Nephron progenitor cell (in vitro differentiated cells): ENCODE results near the gene CCDC9B.

Source experiments
- DNase-seq: peaks from one replicate; pipeline ENCODE4 v3.0.0; 2021
- H3K27ac Mint-ChIP-seq: 2 replicates; pipeline ENCODE4 v1.8.0; 2021; ENCODE audit warnings: mild to moderate bottlenecking, moderate library complexity, mixed read lengths
- H3K27me3 Mint-ChIP-seq: 2 replicates; pipeline ENCODE4 v1.8.0; 2021; ENCODE audit warnings: mild to moderate bottlenecking, low read depth, mixed read lengths; ENCODE audit not compliant: poor library complexity
- H3K36me3 Mint-ChIP-seq: 2 replicates; pipeline ENCODE4 v1.8.0; 2021; ENCODE audit warnings: low read depth, mixed read lengths
- H3K4me1 Mint-ChIP-seq: 2 replicates; pipeline ENCODE4 v1.8.0; 2021; ENCODE audit warnings: mixed read lengths
- H3K4me3 Mint-ChIP-seq: 2 replicates; pipeline ENCODE4 v1.8.0; 2021; ENCODE audit warnings: mild to moderate bottlenecking, moderate library complexity, mixed read lengths
- H3K9me3 Mint-ChIP-seq: 2 replicates; pipeline ENCODE4 v1.8.0; 2021; ENCODE audit warnings: mild to moderate bottlenecking, moderate library complexity, mixed read lengths
- TF ChIP-seq, protein P1 (sequence below): fragments of 200-600 bp; sonication (generic); IDR thresholded peaks from 2 replicates; pipeline ENCODE4 v1.5.0; 2021; ENCODE audit warnings: antibody characterized with exemption

The CCDC9B gene

DNA sequence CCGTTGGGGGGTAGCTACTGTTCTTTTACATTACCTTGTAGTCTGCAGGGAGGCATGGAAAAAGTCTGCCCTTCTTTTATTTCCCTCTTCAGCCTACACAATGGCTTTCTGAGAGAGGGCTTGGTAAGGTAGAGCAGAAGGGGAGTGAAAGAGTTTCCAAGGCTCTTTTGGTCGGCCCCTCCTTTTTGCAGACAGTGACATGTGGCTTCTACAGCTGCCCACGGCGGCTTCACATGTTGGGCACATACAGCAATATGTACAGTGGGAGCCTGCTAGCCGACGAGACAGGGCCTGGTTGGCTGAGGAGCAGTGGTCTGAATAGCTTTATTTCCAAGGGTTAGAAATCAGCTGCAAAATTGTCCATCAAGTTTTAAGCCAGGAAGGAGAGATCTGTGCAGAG, 13.3 kb downstream of the CCDC9B start:
- no peak for DNase-seq
- no peak overlapping the region for H3K4me3 Mint-ChIP-seq

DNA sequence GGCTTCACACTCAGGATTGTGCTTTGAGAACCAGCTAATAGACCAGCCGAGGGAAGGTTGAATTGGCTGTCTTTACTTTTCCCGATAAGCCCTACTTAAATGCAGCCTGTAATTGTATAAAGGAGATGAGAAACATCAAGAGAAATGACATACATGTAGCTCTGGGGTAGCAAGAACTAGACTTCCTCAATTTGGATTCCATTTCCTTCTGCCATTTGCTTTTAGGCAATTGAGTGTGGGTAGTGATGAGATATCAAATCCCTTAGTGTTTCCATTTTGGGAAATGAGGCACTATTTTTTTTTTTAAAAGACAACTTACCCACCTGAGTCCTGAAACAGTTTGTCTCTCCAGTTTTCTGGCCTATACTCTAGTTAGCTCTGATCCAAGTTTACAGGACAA, 15.0 kb downstream of the CCDC9B start:
- Mint-ChIP-seq H3K4me3 (peak overlapping the region; percentile 81), H3K27ac (no peak overlapping the region), H3K36me3 (peaks cover 18% of the 10 kb centered on the region), H3K27me3 (peaks cover 64% of the 10 kb centered on the region), H3K4me1 (peaks cover 67% of the 10 kb centered on the region), H3K9me3 (peaks cover 4% of the 10 kb centered on the region)
- TF ChIP-seq, protein P1, sequence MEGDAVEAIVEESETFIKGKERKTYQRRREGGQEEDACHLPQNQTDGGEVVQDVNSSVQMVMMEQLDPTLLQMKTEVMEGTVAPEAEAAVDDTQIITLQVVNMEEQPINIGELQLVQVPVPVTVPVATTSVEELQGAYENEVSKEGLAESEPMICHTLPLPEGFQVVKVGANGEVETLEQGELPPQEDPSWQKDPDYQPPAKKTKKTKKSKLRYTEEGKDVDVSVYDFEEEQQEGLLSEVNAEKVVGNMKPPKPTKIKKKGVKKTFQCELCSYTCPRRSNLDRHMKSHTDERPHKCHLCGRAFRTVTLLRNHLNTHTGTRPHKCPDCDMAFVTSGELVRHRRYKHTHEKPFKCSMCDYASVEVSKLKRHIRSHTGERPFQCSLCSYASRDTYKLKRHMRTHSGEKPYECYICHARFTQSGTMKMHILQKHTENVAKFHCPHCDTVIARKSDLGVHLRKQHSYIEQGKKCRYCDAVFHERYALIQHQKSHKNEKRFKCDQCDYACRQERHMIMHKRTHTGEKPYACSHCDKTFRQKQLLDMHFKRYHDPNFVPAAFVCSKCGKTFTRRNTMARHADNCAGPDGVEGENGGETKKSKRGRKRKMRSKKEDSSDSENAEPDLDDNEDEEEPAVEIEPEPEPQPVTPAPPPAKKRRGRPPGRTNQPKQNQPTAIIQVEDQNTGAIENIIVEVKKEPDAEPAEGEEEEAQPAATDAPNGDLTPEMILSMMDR, result no peak
- DNase-seq, result no peak

More for the DNA sequence above, 13.3 kb downstream of the CCDC9B start:
- TF ChIP-seq, protein P1, result no peak
- Mint-ChIP-seq H3K27me3 (peaks cover 46% of the 10 kb centered on the region), H3K27ac (no peak overlapping the region), H3K36me3 (peaks cover 18% of the 10 kb centered on the region), H3K9me3 (no peaks in the 10 kb centered on the region), H3K4me1 (peaks cover 60% of the 10 kb centered on the region)

DNA sequence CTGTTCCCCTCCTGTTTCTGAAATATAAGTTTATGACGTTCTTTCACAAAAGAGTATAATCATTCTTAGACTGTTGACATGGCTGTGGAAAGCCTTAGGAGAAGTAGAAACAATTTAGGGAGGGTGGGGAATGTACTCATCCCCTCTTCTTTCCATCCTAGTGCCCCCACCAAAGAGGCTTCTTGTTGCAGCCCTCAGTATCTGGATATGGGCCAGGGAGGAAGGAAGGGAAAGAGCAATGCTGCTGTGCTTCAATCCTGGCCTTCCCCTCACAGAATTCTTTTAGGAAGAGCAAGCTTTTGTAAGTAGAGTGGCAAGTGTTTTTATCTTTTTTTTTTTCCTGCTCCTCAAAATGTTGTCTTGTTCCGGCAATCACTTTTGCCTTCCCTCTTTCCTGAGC, 15.6 kb downstream of the CCDC9B start:
- TF ChIP-seq, protein P1, result no peak
- H3K4me3 Mint-ChIP-seq, result peak overlapping the region; percentile 81
- peaks cover 4% of the 10 kb centered on the region for H3K9me3 Mint-ChIP-seq
- no peak overlapping the region for H3K27ac Mint-ChIP-seq
- peaks cover 68% of the 10 kb centered on the region for H3K27me3 Mint-ChIP-seq
- peaks cover 18% of the 10 kb centered on the region for H3K36me3 Mint-ChIP-seq
- DNase-seq, result no peak
- peaks cover 63% of the 10 kb centered on the region for H3K4me1 Mint-ChIP-seq

DNA sequence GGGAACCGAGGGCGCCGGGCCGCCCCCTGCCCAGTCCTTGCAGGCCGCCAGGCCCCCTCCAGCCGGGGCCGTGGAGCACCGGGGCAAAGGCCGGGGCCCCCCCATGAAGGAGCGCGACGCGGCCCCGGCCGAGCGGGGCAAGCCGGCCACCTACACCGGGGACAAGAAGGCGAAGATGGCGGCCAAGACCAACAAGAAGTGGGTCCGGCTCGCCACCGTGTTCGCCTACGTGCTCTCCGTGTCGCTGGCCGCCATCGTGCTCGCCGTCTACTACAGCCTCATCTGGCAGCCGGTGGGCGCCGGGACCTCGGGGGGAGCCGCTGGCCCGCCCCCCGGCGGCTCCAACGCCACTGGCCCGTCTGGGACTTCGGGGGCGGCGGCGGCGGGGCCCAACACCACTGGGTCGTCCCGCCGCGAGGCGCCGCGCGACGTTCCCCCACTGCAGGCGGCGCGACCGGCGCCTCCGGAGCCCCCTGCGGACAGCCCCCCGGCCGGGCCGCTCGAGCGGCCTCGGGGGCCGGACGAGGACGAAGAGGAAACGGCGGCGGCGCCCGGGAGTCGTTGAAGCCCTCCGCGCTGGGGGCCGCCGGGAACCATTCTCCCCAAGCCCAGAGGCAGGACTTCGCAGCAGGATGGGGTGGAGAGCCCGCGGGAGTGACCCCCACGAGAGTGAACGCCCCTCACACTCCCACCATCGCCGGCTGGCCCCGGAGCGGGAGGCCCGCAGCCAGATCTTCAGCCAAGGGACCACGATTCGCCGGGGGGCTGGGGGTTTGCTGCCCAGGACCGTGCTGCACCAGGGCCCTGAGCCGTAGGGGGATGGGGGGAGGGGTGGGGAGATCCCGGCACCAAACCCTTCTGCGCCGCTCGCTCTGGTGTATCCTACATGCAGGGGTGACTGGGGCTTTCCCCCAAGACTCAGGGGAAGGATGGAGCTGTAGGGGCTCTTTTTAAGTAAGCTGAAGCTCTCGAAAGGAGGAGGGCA, 16.5 kb downstream of the CCDC9B start:
- H3K36me3 Mint-ChIP-seq, result peaks cover 18% of the 10 kb centered on the region
- H3K4me3 Mint-ChIP-seq, result peak overlapping the region; percentile 81
- H3K9me3 Mint-ChIP-seq, result peaks cover 4% of the 10 kb centered on the region
- peaks cover 57% of the 10 kb centered on the region for H3K4me1 Mint-ChIP-seq
- TF ChIP-seq, protein P1, result no peak
- peaks cover 74% of the 10 kb centered on the region for H3K27me3 Mint-ChIP-seq
- no peak overlapping the region for H3K27ac Mint-ChIP-seq
- DNase-seq, result peak; percentile 54

DNA sequence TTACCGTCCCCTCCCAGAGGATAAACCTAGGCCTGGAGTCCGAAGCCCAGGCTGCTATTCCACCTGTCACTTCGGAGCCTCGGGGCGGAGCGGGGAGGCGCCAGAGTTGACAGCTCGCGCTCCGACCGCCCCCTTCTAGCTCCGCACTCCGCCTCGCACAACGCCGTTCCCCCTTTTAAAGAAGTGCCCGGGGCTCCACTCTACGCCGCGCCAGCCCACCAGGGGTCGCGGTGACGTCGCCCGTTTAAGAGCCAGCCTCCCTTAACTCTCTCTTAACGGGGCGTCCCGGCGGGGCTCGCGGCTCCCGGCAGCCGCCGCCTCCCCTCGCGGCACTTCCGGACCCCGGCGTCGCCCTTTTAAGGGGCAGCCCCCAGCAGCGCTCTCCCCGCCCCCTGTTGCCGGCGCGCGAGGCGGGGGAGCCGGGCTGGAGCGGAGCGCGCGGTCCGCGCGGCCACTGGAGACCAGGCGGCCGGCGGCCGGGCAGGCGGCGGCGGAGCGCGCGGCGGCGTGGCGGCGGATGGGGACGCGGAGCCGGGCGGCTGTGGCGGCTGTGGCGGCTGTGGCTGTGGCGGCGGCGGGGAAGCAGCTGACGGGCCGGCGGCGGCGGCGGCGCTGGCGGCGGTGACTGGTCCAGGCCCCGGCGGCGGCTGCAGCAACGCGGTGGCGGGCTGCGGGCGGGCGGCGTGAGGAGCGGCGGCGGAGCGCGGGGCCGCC, 17.3 kb downstream of the CCDC9B start, which contains the start of gene INAFM2:
INAFM2 (plus strand) TSS at position 454 of the 714 bp plus-strand sequence. CDS start 364 bp downstream, outside the sequence.
- Mint-ChIP-seq H3K27ac (no peak within 1 kb of the TSS), H3K4me3 (peak within 1 kb of the TSS; percentile 81), H3K9me3 (peaks cover 4% of the 10 kb centered on the region), H3K36me3 (peaks cover 18% of the 10 kb centered on the region), H3K4me1 (peaks cover 49% of the 10 kb centered on the region), H3K27me3 (peaks cover 70% of the 10 kb centered on the region)
- TF ChIP-seq, protein P1, result peak; percentile 65
- DNase-seq, result peak; percentile 94
